IPS-18a (cell line): ENCODE results near the gene CHST15.
"Not testable (repeated sequence)": the region's sequence is repeated elsewhere in the genome, so short reads cannot be mapped to it uniquely, and the experiment has no call there.

Experiments
- H3K27ac ChIP-seq: one replicate; pipeline ENCODE4 v1.5.1; 2013; ENCODE audit warnings: low read length
- H3K27me3 ChIP-seq: one replicate; pipeline ENCODE4 v1.6.1; 2013; ENCODE audit warnings: mild to moderate bottlenecking, low read length; ENCODE audit not compliant: control insufficient read depth, insufficient read depth
- H3K36me3 ChIP-seq: one replicate; pipeline ENCODE4 v1.6.1; 2013; ENCODE audit warnings: low read depth, low read length; ENCODE audit not compliant: control insufficient read depth
- H3K4me1 ChIP-seq: one replicate; pipeline ENCODE4 v1.6.1; 2013; ENCODE audit warnings: low read depth, low read length; ENCODE audit not compliant: control insufficient read depth
- H3K4me3 ChIP-seq: one replicate; pipeline ENCODE4 v1.5.1; 2013; ENCODE audit warnings: low read length
- H3K9ac ChIP-seq: one replicate; pipeline ENCODE4 v1.6.1; 2013; ENCODE audit warnings: mild to moderate bottlenecking, low read length, moderate library complexity
- H3K9me3 ChIP-seq: one replicate; pipeline ENCODE4 v1.6.1; 2013; ENCODE audit warnings: low read depth, low read length; ENCODE audit not compliant: control insufficient read depth

Gene CHST15

DNA sequence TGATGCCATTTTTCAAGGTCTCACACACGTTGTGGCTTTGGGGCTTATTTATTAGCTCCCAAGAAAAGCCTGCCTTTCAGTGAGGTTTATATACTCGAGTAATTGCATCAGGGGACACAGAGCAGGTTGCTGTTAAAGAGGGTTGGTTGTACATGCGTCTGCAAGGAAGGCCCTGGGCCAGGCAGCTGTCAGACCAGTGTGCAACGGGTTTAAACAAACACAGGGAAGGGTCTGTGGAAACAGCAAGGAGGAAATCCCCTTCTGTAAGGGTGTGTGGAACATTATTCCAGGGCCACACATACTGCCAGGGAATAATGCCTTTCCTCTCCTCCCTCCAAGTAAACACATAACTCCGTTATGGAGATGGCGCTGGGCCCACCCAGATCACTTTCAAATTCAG lies 1.7 kb upstream of the CHST15 start:
- peaks cover 3% of the 10 kb centered on the region for H3K4me1 ChIP-seq
- peaks cover 45% of the 10 kb centered on the region for H3K27me3 ChIP-seq
- no peak overlapping the region for H3K27ac ChIP-seq
- H3K9ac ChIP-seq, result no peak overlapping the region
- H3K9me3 ChIP-seq, result no peaks in the 10 kb centered on the region
- no peak overlapping the region for H3K4me3 ChIP-seq
- H3K36me3 ChIP-seq, result no peaks in the 10 kb centered on the region

DNA sequence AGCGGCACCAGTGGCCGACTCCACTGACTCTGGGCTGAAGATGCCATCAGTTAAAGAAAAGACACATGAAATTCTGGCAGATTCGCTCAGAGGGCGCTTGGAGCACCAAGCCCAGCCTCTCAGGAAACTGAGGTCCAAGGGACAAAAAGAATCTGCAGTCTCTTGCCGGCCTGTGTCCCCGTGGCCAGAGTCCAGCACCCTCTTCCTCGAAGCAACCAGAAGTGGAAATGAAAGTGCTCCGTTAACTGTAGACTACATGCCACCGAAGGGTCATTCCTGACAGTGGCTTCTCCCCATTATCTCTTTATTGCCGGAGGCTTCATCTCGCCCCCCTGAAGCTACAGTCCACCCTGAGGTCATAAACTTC lies 1.0 kb upstream of the CHST15 start:
- Histone ChIP-seq H3K36me3 (no peaks in the 10 kb centered on the region), H3K4me1 (peaks cover 3% of the 10 kb centered on the region), H3K9me3 (no peaks in the 10 kb centered on the region), H3K27me3 (peaks cover 52% of the 10 kb centered on the region), H3K9ac (no peak overlapping the region), H3K27ac (no peak overlapping the region), H3K4me3 (no peak overlapping the region)

- H3K27ac ChIP-seq, H3K9ac ChIP-seq, H3K36me3 ChIP-seq, H3K4me1 ChIP-seq, H3K9me3 ChIP-seq: not testable (repeated sequence)
- H3K4me3 ChIP-seq, result peak overlapping the region; percentile 70
- H3K27me3 ChIP-seq, result peaks cover 57% of the 10 kb centered on the region
Measured at GRCh38 chr10:124093774-124094418, 498 bp upstream of the CHST15 start.

DNA sequence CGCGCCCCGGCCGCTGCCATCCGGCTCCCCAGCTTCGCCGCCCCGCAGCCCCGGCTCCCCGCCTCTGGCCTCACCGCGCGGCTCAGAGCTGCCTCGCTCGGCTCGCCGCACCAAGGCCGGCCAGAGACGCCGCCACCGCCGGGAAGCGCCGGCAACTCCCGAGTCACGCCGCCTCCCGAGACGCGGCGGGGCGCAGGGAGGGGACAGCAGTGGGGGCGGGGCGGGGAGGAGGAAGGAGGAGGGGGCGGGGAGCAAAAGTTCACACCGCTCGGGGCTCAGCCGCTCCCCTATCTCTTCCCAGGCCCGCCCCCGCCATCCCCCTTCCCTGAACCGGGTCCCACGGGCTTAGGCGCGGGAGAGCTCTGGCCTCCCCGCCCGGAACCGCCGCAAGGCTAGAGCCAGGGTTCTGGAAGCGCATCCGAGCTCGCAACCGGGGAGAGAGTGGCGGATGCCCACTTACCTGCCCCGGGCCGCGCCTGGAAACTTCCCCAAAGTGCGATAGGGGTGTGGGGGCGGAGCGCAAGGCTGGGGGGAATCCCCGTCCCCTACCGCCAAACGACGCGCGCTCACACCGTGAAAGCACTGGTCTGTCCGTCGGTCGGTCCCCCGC lies 1.0 kb downstream of the CHST15 start:
- peaks cover 7% of the 10 kb centered on the region for H3K4me1 ChIP-seq
- H3K4me3 ChIP-seq, result peak overlapping the region; percentile 70
- peaks cover 64% of the 10 kb centered on the region for H3K27me3 ChIP-seq
- no peak overlapping the region for H3K27ac ChIP-seq
- peak overlapping the region; percentile 46 for H3K9ac ChIP-seq
- H3K9me3 ChIP-seq, result no peaks in the 10 kb centered on the region
- H3K36me3 ChIP-seq, result no peaks in the 10 kb centered on the region

GRCh38 chr10:124091646-124092249 lies 1.6 kb downstream of the CHST15 start:
- Histone ChIP-seq H3K36me3 (no peaks in the 10 kb centered on the region), H3K4me1 (peaks cover 7% of the 10 kb centered on the region), H3K4me3 (peak overlapping the region; percentile 67), H3K9ac (peak overlapping the region; percentile 22), H3K27me3 (peaks cover 64% of the 10 kb centered on the region), H3K27ac (no peak overlapping the region), H3K9me3 (no peaks in the 10 kb centered on the region)

DNA sequence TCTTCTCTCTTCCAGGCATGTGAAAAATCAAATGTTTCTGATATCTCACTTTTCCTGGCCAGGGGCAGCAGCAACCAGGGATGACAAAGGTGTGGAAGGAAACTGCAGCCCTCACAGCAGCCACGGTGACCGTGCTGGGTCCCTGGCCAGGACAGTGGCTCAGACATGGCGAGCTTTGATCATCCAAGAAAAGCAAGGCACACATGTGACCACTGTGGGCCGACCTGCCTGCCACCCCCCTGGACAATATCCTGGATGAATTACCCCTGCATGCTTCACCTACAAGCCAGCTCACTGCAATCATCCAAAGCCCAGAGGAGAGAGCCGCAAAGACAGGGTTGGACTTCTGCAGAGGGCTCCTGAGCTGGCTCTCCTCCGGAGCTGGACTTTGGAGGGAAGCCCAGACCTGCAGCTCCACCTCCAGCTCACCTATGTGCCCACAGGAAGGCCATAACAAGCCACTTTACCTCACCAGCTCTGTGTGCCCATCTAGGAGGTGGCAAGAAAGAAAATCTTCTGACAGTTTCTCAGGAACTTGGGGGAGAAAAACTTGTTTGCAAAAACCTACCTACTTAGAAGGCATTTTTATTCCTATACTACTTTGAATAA lies 2.7 kb downstream of the CHST15 start:
- H3K27ac ChIP-seq, result no peak overlapping the region
- no peaks in the 10 kb centered on the region for H3K36me3 ChIP-seq
- no peaks in the 10 kb centered on the region for H3K9me3 ChIP-seq
- H3K4me3 ChIP-seq, result peak overlapping the region; percentile 67
- no peak overlapping the region for H3K9ac ChIP-seq
- H3K4me1 ChIP-seq, result peaks cover 7% of the 10 kb centered on the region
- peaks cover 64% of the 10 kb centered on the region for H3K27me3 ChIP-seq

- H3K4me1 ChIP-seq, result peaks cover 7% of the 10 kb centered on the region
- peaks cover 56% of the 10 kb centered on the region for H3K27me3 ChIP-seq
- no peak overlapping the region for H3K9ac ChIP-seq
Measured at GRCh38 chr10:124089859-124090258, 3.5 kb downstream of the CHST15 start.

DNA sequence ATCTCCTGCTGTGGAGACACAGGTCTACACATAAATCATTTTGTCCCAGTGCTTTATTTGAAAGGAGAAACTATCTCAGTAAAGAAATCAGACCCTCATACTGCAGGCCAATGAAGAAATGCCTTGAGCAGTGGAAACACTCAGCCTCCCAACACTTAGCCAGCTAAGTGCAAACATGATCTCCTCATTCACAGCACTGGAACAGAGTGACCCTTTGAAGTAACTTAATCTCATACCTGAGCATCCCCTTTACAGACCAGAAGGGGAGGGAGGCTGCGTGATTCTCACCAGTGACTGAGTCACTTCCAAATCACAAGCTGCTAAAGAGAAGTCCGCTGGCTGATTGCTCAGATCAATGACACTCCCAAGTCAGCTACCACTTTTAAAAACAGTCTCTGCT lies 4.5 kb downstream of the CHST15 start:
- no peak overlapping the region for H3K4me3 ChIP-seq
- H3K9ac ChIP-seq, result no peak overlapping the region
- no peak overlapping the region for H3K27ac ChIP-seq
- H3K4me1 ChIP-seq, result peaks cover 7% of the 10 kb centered on the region
- H3K27me3 ChIP-seq, result peaks cover 47% of the 10 kb centered on the region
- no peaks in the 10 kb centered on the region for H3K36me3 ChIP-seq
- no peaks in the 10 kb centered on the region for H3K9me3 ChIP-seq

More at GRCh38 chr10:124089859-124090258, 3.5 kb downstream of the CHST15 start:
- no peak overlapping the region for H3K4me3 ChIP-seq
- no peaks in the 10 kb centered on the region for H3K36me3 ChIP-seq
- H3K27ac ChIP-seq, result no peak overlapping the region
- no peaks in the 10 kb centered on the region for H3K9me3 ChIP-seq

DNA sequence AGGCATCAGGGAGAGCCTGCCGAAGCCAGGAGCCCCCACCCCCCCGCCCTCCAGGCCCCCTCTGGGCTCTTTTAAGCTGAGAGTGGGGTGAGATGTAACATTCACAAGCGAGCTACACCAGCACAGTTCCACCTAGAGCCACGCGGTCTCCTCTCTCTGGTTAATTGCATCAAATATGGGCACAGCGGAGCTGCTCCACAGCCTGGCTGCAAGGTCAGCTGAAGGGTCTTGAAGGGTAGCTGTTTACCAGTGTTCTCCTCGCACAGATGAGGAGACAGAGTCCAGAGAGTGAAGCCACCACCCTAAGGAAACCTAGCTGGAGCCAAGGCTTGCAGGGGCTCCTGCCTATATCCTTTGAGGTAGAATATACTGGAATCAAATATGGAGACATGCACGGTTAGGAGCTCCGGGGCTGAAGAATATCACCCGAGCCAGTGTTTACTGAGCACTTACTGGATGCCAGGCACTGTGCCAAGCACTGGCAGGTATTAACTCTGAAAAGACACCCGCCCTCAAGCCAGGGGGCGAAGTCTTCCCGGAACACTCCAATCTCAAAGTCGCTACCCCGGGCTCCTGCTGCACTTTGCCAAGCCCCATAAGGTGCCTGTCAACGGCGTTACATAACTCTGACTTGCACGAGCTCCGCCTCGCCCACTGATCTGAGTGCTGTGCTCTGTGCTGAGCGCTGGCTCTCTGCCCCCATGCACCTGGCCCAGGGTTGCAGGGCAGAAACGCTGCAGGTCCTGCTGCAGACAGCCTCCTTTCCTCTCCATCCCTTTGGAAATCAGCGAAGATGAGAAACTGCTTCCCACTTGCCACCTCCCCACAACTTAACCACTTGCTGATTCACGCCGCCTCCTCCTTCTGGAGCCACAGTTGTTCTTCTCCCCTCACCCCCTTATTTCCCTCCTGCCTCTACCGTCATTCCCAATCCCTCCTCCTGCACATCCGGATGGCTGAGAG lies 5.4 kb downstream of the CHST15 start:
- no peak overlapping the region for H3K27ac ChIP-seq
- peaks cover 40% of the 10 kb centered on the region for H3K27me3 ChIP-seq
- H3K9me3 ChIP-seq, result no peaks in the 10 kb centered on the region
- H3K9ac ChIP-seq, result no peak overlapping the region
- H3K36me3 ChIP-seq, result no peaks in the 10 kb centered on the region
- H3K4me3 ChIP-seq, result no peak overlapping the region
- peaks cover 7% of the 10 kb centered on the region for H3K4me1 ChIP-seq

- Histone ChIP-seq H3K27ac (no peak overlapping the region), H3K9ac (no peak overlapping the region), H3K9me3 (no peaks in the 10 kb centered on the region), H3K27me3 (peaks cover 38% of the 10 kb centered on the region), H3K4me3 (no peak overlapping the region), H3K36me3 (no peaks in the 10 kb centered on the region), H3K4me1 (peaks cover 7% of the 10 kb centered on the region)
Measured at GRCh38 chr10:124086787-124087671, 6.4 kb downstream of the CHST15 start.
